MM.1S (cell line): ENCODE data around the gene PASK.
A peak's percentile ranks its signal among the peaks of the same experiment; 100 is the strongest.

Experiments used
- DNase-seq: peaks from one replicate; pipeline ENCODE4 v3.0.0-alpha.2; 2015
- H2AFZ ChIP-seq: fragments of 300-600 bp; sonication (generic); 2 replicates; pipeline ENCODE4 v1.6.0; 2016; ENCODE audit warnings: antibody characterized with exemption, low read length
- H3F3A ChIP-seq: fragments of 300-600 bp; sonication (generic); 2 replicates; pipeline ENCODE4 v1.6.1; 2016; ENCODE audit warnings: mild to moderate bottlenecking, antibody characterized with exemption, low read length, moderate library complexity, mixed read lengths; ENCODE audit not compliant: insufficient read depth
- H3K27ac ChIP-seq: fragments of 300-600 bp; sonication (generic); 2 replicates; pipeline ENCODE4 v1.5.1; 2016; ENCODE audit warnings: mild to moderate bottlenecking, low read length
- H3K27me3 ChIP-seq: fragments of 300-600 bp; sonication (generic); replicated peaks from 2 replicates; pipeline ENCODE4 v1.6.0; 2016; ENCODE audit warnings: low read length; ENCODE audit not compliant: insufficient read depth
- H3K36me3 ChIP-seq: fragments of 300-600 bp; sonication (generic); replicated peaks from 2 replicates; pipeline ENCODE4 v1.6.1; 2016; ENCODE audit warnings: mild to moderate bottlenecking, low read length, mixed read lengths; ENCODE audit not compliant: insufficient read depth
- H3K4me1 ChIP-seq: fragments of 300-600 bp; sonication (generic); 2 replicates; pipeline ENCODE4 v1.6.1; 2016; ENCODE audit warnings: low read length, mixed read lengths
- H3K4me2 ChIP-seq: fragments of 300-600 bp; sonication (generic); 2 replicates; pipeline ENCODE4 v1.6.0; 2016; ENCODE audit warnings: low read depth, low read length
- H3K4me3 ChIP-seq: fragments of 300-600 bp; sonication (generic); 2 replicates; pipeline ENCODE4 v1.5.1; 2016; ENCODE audit warnings: low read length, mixed read lengths
- H3K79me2 ChIP-seq: fragments of 300-600 bp; sonication (generic); 2 replicates; pipeline ENCODE4 v1.6.1; 2016; ENCODE audit warnings: mixed run types, low read length, mixed read lengths
- H3K9ac ChIP-seq: fragments of 300-600 bp; sonication (generic); 2 replicates; pipeline ENCODE4 v1.6.1; 2016; ENCODE audit warnings: low read length, mixed read lengths
- H3K9me2 ChIP-seq: fragments of 300-600 bp; sonication (generic); replicated peaks from 2 replicates; pipeline ENCODE4 v1.6.1; 2016; ENCODE audit warnings: mild to moderate bottlenecking, low read length, mixed read lengths; ENCODE audit not compliant: insufficient read depth
- H3K9me3 ChIP-seq: fragments of 300-600 bp; sonication (generic); replicated peaks from 2 replicates; pipeline ENCODE4 v1.6.1; 2016; ENCODE audit warnings: mild to moderate bottlenecking, low read length, mixed read lengths; ENCODE audit not compliant: insufficient read depth
- H4K20me1 ChIP-seq: fragments of 300-600 bp; sonication (generic); 2 replicates; pipeline ENCODE4 v1.6.1; 2016; ENCODE audit warnings: mild to moderate bottlenecking, low read length, moderate library complexity, mixed read lengths; ENCODE audit not compliant: insufficient read depth
- CTCF ChIP-seq: fragments of 300-600 bp; sonication (generic); IDR thresholded peaks from 2 replicates; pipeline ENCODE4 v1.5.1; 2016; ENCODE audit warnings: antibody characterized with exemption, low read length, mixed read lengths
- EZH2 ChIP-seq: fragments of 300-600 bp; sonication (generic); optimal IDR thresholded peaks from 2 replicates; pipeline ENCODE3; 2017; ENCODE audit warnings: low read depth, mild to moderate bottlenecking, antibody characterized with exemption, low read length, mixed read lengths
- EZH2phosphoT487 ChIP-seq: fragments of 300-600 bp; sonication (generic); IDR thresholded peaks from 2 replicates; pipeline ENCODE4 v1.6.1; 2018; ENCODE audit warnings: antibody characterized with exemption, low read length

The PASK gene

GRCh38 chr2:241103176-241103595 is 46.1 kb downstream of the PASK start:
- H3K79me2 ChIP-seq: peaks cover 45% of the 10 kb centered on the region
- 0 out of 2 replicates have a peak, but pooled peaks cover 3% of the 10 kb centered on the region for H3F3A ChIP-seq
- H2AFZ ChIP-seq: peak overlapping the region; percentile 82
- no peak for DNase-seq
- H3K9ac ChIP-seq: peak overlapping the region; percentile 65
- no peaks in the 10 kb centered on the region for H3K27me3 ChIP-seq
- H3K9me2 ChIP-seq: no peaks in the 10 kb centered on the region
- no peaks in the 10 kb centered on the region for H4K20me1 ChIP-seq
- peaks cover 13% of the 10 kb centered on the region; the same call in 1 of the 2 replicates for H3K4me1 ChIP-seq
- no peaks in the 10 kb centered on the region for H3K9me3 ChIP-seq
- no peak for TF ChIP-seq EZH2phosphoT487
- no peak for TF ChIP-seq EZH2
- TF ChIP-seq CTCF: no peak
- no peaks in the 10 kb centered on the region for H3K36me3 ChIP-seq
- no peak overlapping the region; the same call in 1 of the 2 replicates for H3K27ac ChIP-seq
- peak overlapping the region; percentile 96 for H3K4me2 ChIP-seq
- peak overlapping the region; percentile 69 for H3K4me3 ChIP-seq

- TF ChIP-seq CTCF (no peak), EZH2phosphoT487 (no peak), EZH2 (no peak)
- Histone ChIP-seq H3K9ac (peak within 1 kb of the TSS; percentile 65), H3K27me3 (no peaks in the 10 kb centered on the region), H4K20me1 (no peaks in the 10 kb centered on the region), H3K36me3 (no peaks in the 10 kb centered on the region), H3K9me2 (no peaks in the 10 kb centered on the region), H3K79me2 (peaks cover 50% of the 10 kb centered on the region), H3K27ac (peak within 1 kb of the TSS; percentile 5; the same call in 1 of the 2 replicates), H3K4me2 (peak within 1 kb of the TSS; percentile 96), H3K4me1 (peaks cover 13% of the 10 kb centered on the region; the same call in 1 of the 2 replicates), H3K9me3 (no peaks in the 10 kb centered on the region), H3K4me3 (peak within 1 kb of the TSS; percentile 69), H2AFZ (peak within 1 kb of the TSS; percentile 82), H3F3A (0 out of 2 replicates have a peak, but pooled peaks cover 3% of the 10 kb centered on the region)
- peak; percentile 89 for DNase-seq
These were observed 47.0 kb downstream of the PASK start, which contains the start of gene MTERF4 for GRCh38 chr2:241102239-241102803. TSS of gene MTERF4 (minus strand) at chr2:241102287. CDS start at chr2:241102273, 14 bp downstream.

GRCh38 chr2:241099246-241099645 is 50.0 kb downstream of the PASK start:
- no peaks in the 10 kb centered on the region for H3K27me3 ChIP-seq
- 0 out of 2 replicates have a peak, but pooled peaks cover 6% of the 10 kb centered on the region for H3K36me3 ChIP-seq
- H3K79me2 ChIP-seq: peaks cover 53% of the 10 kb centered on the region
- TF ChIP-seq CTCF (no peak), EZH2phosphoT487 (no peak), EZH2 (no peak)
- peaks cover 16% of the 10 kb centered on the region; the same call in 1 of the 2 replicates for H3K4me1 ChIP-seq
- H3F3A ChIP-seq: 0 out of 2 replicates have a peak, but pooled peaks cover 3% of the 10 kb centered on the region
- no peaks in the 10 kb centered on the region for H3K9me3 ChIP-seq
- no peak overlapping the region for H3K27ac ChIP-seq
- no peaks in the 10 kb centered on the region for H3K9me2 ChIP-seq
- no peak for DNase-seq
- H3K9ac ChIP-seq: no peak overlapping the region
- no peak overlapping the region for H3K4me3 ChIP-seq
- H4K20me1 ChIP-seq: no peaks in the 10 kb centered on the region
- H2AFZ ChIP-seq: no peak overlapping the region
- H3K4me2 ChIP-seq: no peak overlapping the region
